Smooth muscle cell (in vitro differentiated cells): Measurements from ENCODE around the gene PHOX2A. TPM values are rescaled to one million over a fixed set of nuclear protein-coding genes. Genes with fewer than 3 reads are reported as not detected.

Experiments
- DNase-seq: peaks from one replicate; lab custom pipeline; 2025; ENCODE audit not compliant: unreplicated experiment; lab: John Stamatoyannopoulos, UW
- H2AFZ ChIP-seq: fragments of 200-600 bp; sonication (generic); 2 replicates; pipeline ENCODE4 v1.6.0; 2016; ENCODE audit warnings: antibody characterized with exemption, low read depth, mild to moderate bottlenecking
- H3F3A ChIP-seq: fragments of 200-600 bp; sonication (generic); 2 replicates; pipeline ENCODE4 v1.6.0; 2017; ENCODE audit warnings: antibody characterized with exemption, low read depth
- H3K27ac ChIP-seq: fragments of 200-600 bp; sonication (generic); 2 replicates; pipeline ENCODE4 v1.5.1; 2016; ENCODE audit warnings: low read depth, mild to moderate bottlenecking
- H3K27me3 ChIP-seq: fragments of 200-600 bp; sonication (generic); 2 replicates; pipeline ENCODE4 v1.6.1; 2016; ENCODE audit warnings: low read depth, mild to moderate bottlenecking
- H3K36me3 ChIP-seq: fragments of 200-600 bp; sonication (generic); 2 replicates; pipeline ENCODE4 v1.5.1; 2016; ENCODE audit warnings: low read depth
- H3K4me1 ChIP-seq: fragments of 200-600 bp; sonication (generic); 2 replicates; pipeline ENCODE4 v1.5.1; 2016; ENCODE audit warnings: low read depth
- H3K4me2 ChIP-seq: fragments of 200-600 bp; sonication (generic); 2 replicates; pipeline ENCODE4 v1.6.0; 2016; ENCODE audit warnings: mild to moderate bottlenecking
- H3K4me3 ChIP-seq: fragments of 200-600 bp; sonication (generic); 2 replicates; pipeline ENCODE4 v1.5.1; 2016; ENCODE audit warnings: mild to moderate bottlenecking
- H3K79me2 ChIP-seq: fragments of 200-600 bp; sonication (generic); 2 replicates; pipeline ENCODE4 v1.6.0; 2016; ENCODE audit warnings: low read depth, mild to moderate bottlenecking
- H3K9ac ChIP-seq: fragments of 200-600 bp; sonication (generic); 2 replicates; pipeline ENCODE4 v1.6.0; 2016; ENCODE audit warnings: low read depth
- H3K9me3 ChIP-seq: fragments of 200-600 bp; sonication (generic); replicated peaks from 2 replicates; pipeline ENCODE4 v1.5.1; 2016; ENCODE audit warnings: low read depth
- H4K20me1 ChIP-seq: fragments of 200-600 bp; sonication (generic); 2 replicates; pipeline ENCODE4 v1.6.0; 2016; ENCODE audit warnings: low read depth
- WGBS: methylation state at CpG from one replicate; pipeline ENCODE4 v1.1.7; 2016; ENCODE audit warnings: low lambda C conversion rate; 5-methylcytosine and 5-hydroxymethylcytosine counted together
- polyA plus RNA-seq: library from polyadenylated mRNA; unstranded; fragments of >200 nt; fragmentation: Nextera tagmentation; extraction: Ambion mirVana; gene quantifications from 2 replicates; pipeline ENCODE4 v1.2.1, GENCODE V29; 2016
- total RNA-seq: library from RNA; depleted of rRNA; stranded (reverse); fragments of >200 nt; gene quantifications from 2 replicates; pipeline ENCODE4 v1.2.3, GENCODE V29; 2014
- TF ChIP-seq, protein P1 (sequence below): fragments of 200-600 bp; sonication (generic); IDR thresholded peaks from 2 replicates; pipeline ENCODE4 v1.5.1; 2017; ENCODE audit warnings: borderline replicate concordance, mild to moderate bottlenecking, antibody characterized with exemption; ENCODE audit not compliant: insufficient read depth, poor library complexity, severe bottlenecking

The PHOX2A gene
- total and polyA plus RNA-seq, 2 experiments from 2014 or later = 0.13 TPM; not detected in 1

DNA sequence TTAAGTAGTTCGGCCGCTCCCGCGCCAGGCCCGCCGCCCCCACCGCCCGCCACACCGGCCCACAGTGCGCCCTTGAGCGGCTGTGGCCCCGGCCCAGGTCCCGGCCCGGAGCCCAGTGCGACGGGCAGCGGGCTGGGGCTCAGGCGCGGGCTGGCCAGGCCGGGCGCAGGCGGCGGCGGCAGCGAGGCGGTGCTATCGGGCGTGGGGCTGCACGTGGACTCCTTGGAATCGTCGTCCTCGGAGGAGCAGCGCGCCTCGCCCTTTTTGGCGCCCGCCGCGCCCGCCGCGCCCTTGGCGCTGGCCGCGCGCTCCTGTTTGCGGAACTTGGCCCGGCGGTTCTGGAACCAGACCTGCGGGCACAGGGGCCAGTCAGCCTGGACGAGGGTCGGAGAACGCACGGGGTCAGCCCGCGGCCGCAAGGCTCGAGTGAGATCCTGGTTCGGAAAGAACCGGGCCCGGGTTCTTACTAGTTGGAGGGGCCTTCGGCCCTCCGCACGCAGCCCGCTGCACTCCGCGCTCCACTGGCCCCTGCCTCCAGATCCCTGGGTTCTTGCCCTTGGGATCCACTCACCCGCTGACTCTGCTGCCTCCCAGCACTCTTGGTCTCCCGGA, 4.0 kb downstream of the PHOX2A start:
- Histone ChIP-seq H2AFZ (no peak overlapping the region), H3K9me3 (no peaks in the 10 kb centered on the region), H3K4me1 (peaks cover 16% of the 10 kb centered on the region), H3K9ac (no peak overlapping the region), H3K27ac (no peak overlapping the region), H3K27me3 (peaks cover 51% of the 10 kb centered on the region), H3K36me3 (no peaks in the 10 kb centered on the region), H3K4me2 (peak overlapping the region; percentile 82), H3K79me2 (no peaks in the 10 kb centered on the region), H4K20me1 (peaks cover 38% of the 10 kb centered on the region), H3K4me3 (peak overlapping the region; percentile 32), H3F3A (peaks cover 20% of the 10 kb centered on the region)
- DNase-seq = no peak
- TF ChIP-seq, protein P1, sequence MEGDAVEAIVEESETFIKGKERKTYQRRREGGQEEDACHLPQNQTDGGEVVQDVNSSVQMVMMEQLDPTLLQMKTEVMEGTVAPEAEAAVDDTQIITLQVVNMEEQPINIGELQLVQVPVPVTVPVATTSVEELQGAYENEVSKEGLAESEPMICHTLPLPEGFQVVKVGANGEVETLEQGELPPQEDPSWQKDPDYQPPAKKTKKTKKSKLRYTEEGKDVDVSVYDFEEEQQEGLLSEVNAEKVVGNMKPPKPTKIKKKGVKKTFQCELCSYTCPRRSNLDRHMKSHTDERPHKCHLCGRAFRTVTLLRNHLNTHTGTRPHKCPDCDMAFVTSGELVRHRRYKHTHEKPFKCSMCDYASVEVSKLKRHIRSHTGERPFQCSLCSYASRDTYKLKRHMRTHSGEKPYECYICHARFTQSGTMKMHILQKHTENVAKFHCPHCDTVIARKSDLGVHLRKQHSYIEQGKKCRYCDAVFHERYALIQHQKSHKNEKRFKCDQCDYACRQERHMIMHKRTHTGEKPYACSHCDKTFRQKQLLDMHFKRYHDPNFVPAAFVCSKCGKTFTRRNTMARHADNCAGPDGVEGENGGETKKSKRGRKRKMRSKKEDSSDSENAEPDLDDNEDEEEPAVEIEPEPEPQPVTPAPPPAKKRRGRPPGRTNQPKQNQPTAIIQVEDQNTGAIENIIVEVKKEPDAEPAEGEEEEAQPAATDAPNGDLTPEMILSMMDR = no peak
- WGBS = 8% methylated on average over 42 of the region's 69 CpGs

DNA sequence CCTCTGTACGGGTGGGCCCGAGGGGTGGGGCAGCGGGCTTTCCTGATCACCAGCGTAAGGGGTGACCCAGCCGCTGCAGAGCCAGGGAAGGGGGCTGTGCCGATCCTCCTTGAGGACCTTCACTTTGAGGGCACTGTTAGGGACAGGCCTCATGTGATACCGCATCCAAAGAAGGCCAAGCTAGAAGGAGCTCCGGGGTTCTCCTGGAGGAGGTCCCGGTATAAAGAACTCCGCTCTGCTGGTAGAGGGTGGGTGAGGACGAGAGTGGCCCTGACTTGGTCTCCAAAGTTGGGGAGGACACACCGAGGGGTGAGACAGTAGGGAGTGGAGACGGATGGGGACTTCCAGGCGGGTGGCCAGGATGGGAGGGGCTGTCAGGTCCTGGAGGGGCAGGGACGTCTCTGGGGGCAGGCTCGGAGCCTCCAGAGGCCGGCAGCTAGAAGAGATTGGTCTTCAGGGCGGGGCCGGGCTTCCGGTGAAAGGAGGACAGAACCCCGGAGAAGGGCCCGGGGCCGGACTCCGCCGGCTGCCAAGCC, 4.6 kb downstream of the PHOX2A start:
- Histone ChIP-seq H3F3A (peaks cover 20% of the 10 kb centered on the region), H4K20me1 (peaks cover 43% of the 10 kb centered on the region), H3K4me3 (peak overlapping the region; percentile 32), H3K4me1 (peaks cover 16% of the 10 kb centered on the region), H3K27me3 (peaks cover 45% of the 10 kb centered on the region), H3K79me2 (no peaks in the 10 kb centered on the region), H3K9me3 (no peaks in the 10 kb centered on the region), H3K9ac (no peak overlapping the region), H2AFZ (no peak overlapping the region), H3K4me2 (peak overlapping the region; percentile 82), H3K27ac (no peak overlapping the region), H3K36me3 (no peaks in the 10 kb centered on the region)
- WGBS = 15% methylated on average over 22 of the region's 25 CpGs
- TF ChIP-seq, protein P1 = no peak
- no peak for DNase-seq

DNA sequence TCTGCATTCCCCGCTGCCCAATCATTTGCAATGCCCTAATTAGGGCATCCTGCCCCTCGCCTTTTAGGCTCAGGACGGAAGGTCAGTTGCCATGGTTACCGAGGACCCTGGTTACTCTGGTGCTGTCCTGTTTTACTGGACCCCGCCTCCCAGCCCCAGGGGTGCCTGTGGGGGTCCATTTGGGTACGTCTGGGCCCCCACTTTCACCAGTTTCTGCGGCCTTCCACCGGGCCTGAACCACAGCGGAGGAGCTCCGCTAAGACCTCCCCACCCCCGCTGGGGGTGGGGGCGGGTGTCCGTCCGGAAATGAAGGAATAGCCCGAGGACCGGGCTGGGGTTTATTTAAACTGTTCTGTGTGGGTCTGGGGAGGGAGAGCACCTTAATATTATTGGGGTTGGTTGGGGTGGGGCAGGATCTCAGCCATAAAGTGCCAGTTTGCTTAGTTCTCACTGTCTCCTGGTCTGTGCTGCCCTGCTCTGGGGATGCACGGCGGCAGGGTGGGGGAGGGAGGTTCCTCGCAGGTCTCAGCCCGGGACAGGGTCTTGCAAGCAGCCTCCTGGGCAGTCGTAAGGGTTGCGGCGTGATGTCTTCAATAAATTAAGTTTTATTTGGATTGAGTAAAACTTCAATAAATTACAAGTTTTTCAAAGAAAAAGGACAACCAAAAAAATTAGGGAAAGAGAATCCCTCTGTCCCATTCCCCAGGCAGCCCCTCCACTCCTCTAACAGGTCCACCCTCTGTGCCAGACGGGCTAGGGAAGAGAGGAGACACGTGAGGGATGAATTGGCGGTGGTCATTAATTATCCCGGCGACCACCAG, 5.3 kb downstream of the PHOX2A start:
- Histone ChIP-seq H2AFZ (no peak overlapping the region), H3K4me3 (peak overlapping the region; percentile 32), H3K9me3 (no peaks in the 10 kb centered on the region), H3K27ac (no peak overlapping the region), H3F3A (peaks cover 25% of the 10 kb centered on the region), H3K36me3 (no peaks in the 10 kb centered on the region), H3K4me1 (peaks cover 16% of the 10 kb centered on the region), H3K9ac (no peak overlapping the region), H3K4me2 (peak overlapping the region; percentile 82), H3K27me3 (peaks cover 38% of the 10 kb centered on the region), H4K20me1 (peaks cover 50% of the 10 kb centered on the region), H3K79me2 (no peaks in the 10 kb centered on the region)
- no peak for DNase-seq
- TF ChIP-seq, protein P1 = no peak
- 34% methylated on average over 28 of the region's 28 CpGs for WGBS
